Measurements from ENCODE around the gene PTPRG.

PTPRG gene

GRCh38 chr3:61861410-61861809 lies 300.0 kb downstream of the PTPRG start:
- H4K8ac ChIP-seq (ENCODE audit: low read depth, low read length), result no peak overlapping the region
- no CpG with 5 or more reads among the region's 1 CpG for WGBS (ENCODE audit: extremely low coverage, insufficient coverage, insufficient read length)
- no peak overlapping the region for H2BK120ac ChIP-seq (ENCODE audit: insufficient read depth, low read length, poor library complexity)
- H2AFZ ChIP-seq (ENCODE audit: insufficient read depth, low read length, poor library complexity), result no peak overlapping the region
- no peak overlapping the region for H2AK5ac ChIP-seq (ENCODE audit: low read length)
- DNase-seq, result no peak
- no peak overlapping the region for H3K23ac ChIP-seq (ENCODE audit: low read length)
- H3K14ac ChIP-seq (ENCODE audit: low read length), result no peak overlapping the region
- no peak overlapping the region for H3K9ac ChIP-seq (ENCODE audit: low read length)
- no peak overlapping the region for H3K4me3 ChIP-seq (ENCODE audit: low read depth, low read length)
- H3K27me3 ChIP-seq (ENCODE audit: insufficient read depth, low read length), result no peaks in the 10 kb centered on the region
- no peak overlapping the region for H3K27ac ChIP-seq (ENCODE audit: low read depth, low read length)
- H3K4me2 ChIP-seq (ENCODE audit: low read length), result no peak overlapping the region
- H3K79me2 ChIP-seq (ENCODE audit: control insufficient read depth, insufficient read depth, low read length, poor library complexity), result no peaks in the 10 kb centered on the region
- H3K36me3 ChIP-seq (ENCODE audit: control insufficient read depth in 1 of 2, insufficient read depth in 2 of 2, low read length in 2 of 2), result no peaks in the 10 kb centered on the region
- no peaks in the 10 kb centered on the region for H3K79me1 ChIP-seq (ENCODE audit: low read length)
- H4K91ac ChIP-seq (ENCODE audit: low read depth, low read length), result no peak overlapping the region
- no peak overlapping the region for H2BK5ac ChIP-seq (ENCODE audit: low read depth, low read length, poor library complexity)
- H4K12ac ChIP-seq (ENCODE audit: low read depth, low read length), result no peak overlapping the region
- no peak overlapping the region for H3K18ac ChIP-seq (ENCODE audit: low read length)
- H2BK12ac ChIP-seq (ENCODE audit: low read length), result no peak overlapping the region
- peaks cover 2 to 16% of the 10 kb centered on the region in 2 experiments for H3K4me1 ChIP-seq (ENCODE audit: control insufficient read depth in 1 of 2, insufficient read depth in 2 of 2, low read length in 2 of 2)
- H3K9me3 ChIP-seq (ENCODE audit: insufficient read depth, low read depth, low read length), result no peaks in the 10 kb centered on the region
- H3K4ac ChIP-seq (ENCODE audit: low read depth, low read length), result no peak overlapping the region

GRCh38 chr3:61862614-61863289 lies 301.4 kb downstream of the PTPRG start:
- no CpG with 5 or more reads among the region's 7 CpGs for WGBS (ENCODE audit: extremely low coverage, insufficient coverage, insufficient read length)
- no peak for DNase-seq
- no peaks in the 10 kb centered on the region for H3K79me1 ChIP-seq (ENCODE audit: low read length)

GRCh38 chr3:61863579-61863978 lies 302.2 kb downstream of the PTPRG start:
- Histone ChIP-seq H2BK5ac (ENCODE audit: low read depth, low read length, poor library complexity) (no peak overlapping the region), H3K27ac (ENCODE audit: low read depth, low read length) (no peak overlapping the region), H2AK5ac (ENCODE audit: low read length) (no peak overlapping the region), H4K8ac (ENCODE audit: low read depth, low read length) (no peak overlapping the region), H3K9me3 (ENCODE audit: insufficient read depth, low read depth, low read length) (no peaks in the 10 kb centered on the region), H3K9ac (ENCODE audit: low read length) (no peak overlapping the region), H3K27me3 (ENCODE audit: insufficient read depth, low read length) (no peaks in the 10 kb centered on the region), H3K23ac (ENCODE audit: low read length) (no peak overlapping the region), H3K4me2 (ENCODE audit: low read length) (no peak overlapping the region), H3K4me3 (ENCODE audit: low read depth, low read length) (no peak overlapping the region), H4K91ac (ENCODE audit: low read depth, low read length) (no peak overlapping the region), H2AFZ (ENCODE audit: insufficient read depth, low read length, poor library complexity) (no peak overlapping the region), H3K79me1 (ENCODE audit: low read length) (no peaks in the 10 kb centered on the region), H3K14ac (ENCODE audit: low read length) (no peak overlapping the region), H3K18ac (ENCODE audit: low read length) (no peak overlapping the region), H3K36me3 (ENCODE audit: control insufficient read depth in 1 of 2, insufficient read depth in 2 of 2, low read length in 2 of 2) (no peaks in the 10 kb centered on the region), H2BK120ac (ENCODE audit: insufficient read depth, low read length, poor library complexity) (no peak overlapping the region), H2BK12ac (ENCODE audit: low read length) (no peak overlapping the region), H3K4me1 (ENCODE audit: control insufficient read depth in 1 of 2, insufficient read depth in 2 of 2, low read length in 2 of 2) (peaks cover 2 to 16% of the 10 kb centered on the region in 2 experiments), H4K12ac (ENCODE audit: low read depth, low read length) (no peak overlapping the region), H3K79me2 (ENCODE audit: control insufficient read depth, insufficient read depth, low read length, poor library complexity) (no peaks in the 10 kb centered on the region), H3K4ac (ENCODE audit: low read depth, low read length) (no peak overlapping the region)
- DNase-seq, result peak; percentile 50 to 74
- no CpG with 5 or more reads among the region's 1 CpG for WGBS (ENCODE audit: extremely low coverage, insufficient coverage, insufficient read length)

More at GRCh38 chr3:61862614-61863289, 301.4 kb downstream of the PTPRG start:
- Histone ChIP-seq H3K9me3 (ENCODE audit: insufficient read depth, low read depth, low read length) (no peaks in the 10 kb centered on the region), H4K12ac (ENCODE audit: low read depth, low read length) (no peak overlapping the region), H2AFZ (ENCODE audit: insufficient read depth, low read length, poor library complexity) (no peak overlapping the region), H2BK5ac (ENCODE audit: low read depth, low read length, poor library complexity) (no peak overlapping the region), H3K27ac (ENCODE audit: low read depth, low read length) (no peak overlapping the region), H3K18ac (ENCODE audit: low read length) (no peak overlapping the region), H4K8ac (ENCODE audit: low read depth, low read length) (no peak overlapping the region), H4K91ac (ENCODE audit: low read depth, low read length) (no peak overlapping the region), H3K9ac (ENCODE audit: low read length) (no peak overlapping the region), H3K27me3 (ENCODE audit: insufficient read depth, low read length) (no peaks in the 10 kb centered on the region), H3K4ac (ENCODE audit: low read depth, low read length) (no peak overlapping the region), H3K4me1 (ENCODE audit: control insufficient read depth in 1 of 2, insufficient read depth in 2 of 2, low read length in 2 of 2) (peaks cover 2 to 16% of the 10 kb centered on the region in 2 experiments), H3K14ac (ENCODE audit: low read length) (no peak overlapping the region), H3K79me2 (ENCODE audit: control insufficient read depth, insufficient read depth, low read length, poor library complexity) (no peaks in the 10 kb centered on the region), H3K36me3 (ENCODE audit: control insufficient read depth in 1 of 2, insufficient read depth in 2 of 2, low read length in 2 of 2) (no peaks in the 10 kb centered on the region), H2BK12ac (ENCODE audit: low read length) (no peak overlapping the region), H3K23ac (ENCODE audit: low read length) (no peak overlapping the region), H2AK5ac (ENCODE audit: low read length) (no peak overlapping the region), H3K4me3 (ENCODE audit: low read depth, low read length) (no peak overlapping the region), H3K4me2 (ENCODE audit: low read length) (no peak overlapping the region), H2BK120ac (ENCODE audit: insufficient read depth, low read length, poor library complexity) (no peak overlapping the region)

- Histone ChIP-seq H3K23ac (ENCODE audit: low read length) (no peak overlapping the region), H3K4me3 (ENCODE audit: low read depth, low read length) (no peak overlapping the region), H3K36me3 (ENCODE audit: control insufficient read depth in 1 of 2, insufficient read depth in 2 of 2, low read length in 2 of 2) (no peaks in the 10 kb centered on the region), H3K79me2 (ENCODE audit: control insufficient read depth, insufficient read depth, low read length, poor library complexity) (no peaks in the 10 kb centered on the region), H3K27me3 (ENCODE audit: insufficient read depth, low read length) (no peaks in the 10 kb centered on the region), H2BK5ac (ENCODE audit: low read depth, low read length, poor library complexity) (no peak overlapping the region), H3K4me1 (ENCODE audit: control insufficient read depth in 1 of 2, insufficient read depth in 2 of 2, low read length in 2 of 2) (peaks cover 2 to 21% of the 10 kb centered on the region in 2 experiments), H3K79me1 (ENCODE audit: low read length) (no peaks in the 10 kb centered on the region), H2BK12ac (ENCODE audit: low read length) (no peak overlapping the region), H3K9me3 (ENCODE audit: insufficient read depth, low read depth, low read length) (no peaks in the 10 kb centered on the region), H2AFZ (ENCODE audit: insufficient read depth, low read length, poor library complexity) (no peak overlapping the region), H4K12ac (ENCODE audit: low read depth, low read length) (no peak overlapping the region), H4K8ac (ENCODE audit: low read depth, low read length) (no peak overlapping the region), H2BK120ac (ENCODE audit: insufficient read depth, low read length, poor library complexity) (no peak overlapping the region), H4K91ac (ENCODE audit: low read depth, low read length) (no peak overlapping the region), H3K4me2 (ENCODE audit: low read length) (no peak overlapping the region), H3K27ac (ENCODE audit: low read depth, low read length) (no peak overlapping the region), H2AK5ac (ENCODE audit: low read length) (no peak overlapping the region), H3K14ac (ENCODE audit: low read length) (no peak overlapping the region), H3K9ac (ENCODE audit: low read length) (no peak overlapping the region), H3K18ac (ENCODE audit: low read length) (no peak overlapping the region), H3K4ac (ENCODE audit: low read depth, low read length) (no peak overlapping the region)
- no peak for DNase-seq
- no CpG with 5 or more reads among the region's 1 CpG for WGBS (ENCODE audit: extremely low coverage, insufficient coverage, insufficient read length)
These were observed 303.5 kb downstream of the PTPRG start for GRCh38 chr3:61864886-61865285.
